ENCODE results near the gene RGS13.

- TF ChIP-seq CTCF (IDR thresholded peaks at IDR 0.05) (no peak), EP300 (IDR thresholded peaks at IDR 0.05) (no peak), POLR2A (IDR thresholded peaks at IDR 0.05) (no peak)
Measured at GRCh38 chr1:192635041-192635440, 906 bp upstream of the RGS13 start.

All from gastroesophageal sphincter (tissue), 3 donors.